HepG2 (cell line): ENCODE data around the gene PPP1R8. TPM values are rescaled to one million over a fixed set of nuclear protein-coding genes. Genes with fewer than 3 reads are reported as not detected.

Experiments used
- AFF4 ChIP-seq: sonication (generic); formaldehyde crosslinking; IDR thresholded peaks from 2 replicates; pipeline ENCODE4 v1.4.0; 2020; ENCODE audit warnings: missing genetic modification reagents
- AKAP8 ChIP-seq: sonication (generic); formaldehyde crosslinking; IDR thresholded peaks from 2 replicates; pipeline ENCODE4 v1.5.1; 2020; ENCODE audit warnings: mild to moderate bottlenecking, missing genetic modification reagents
- BCL3 ChIP-seq: sonication (generic); formaldehyde crosslinking; IDR thresholded peaks from 2 replicates; pipeline ENCODE4 v1.5.1; 2020; ENCODE audit warnings: mild to moderate bottlenecking, missing genetic modification reagents, moderate library complexity
- EHMT2 ChIP-seq: fragments of 200-600 bp; sonication (generic); IDR thresholded peaks from 2 replicates; pipeline ENCODE4 v1.7.0; 2017; ENCODE audit warnings: antibody characterized with exemption, low read depth, low read length, borderline replicate concordance
- KMT2A ChIP-seq: sonication (generic); formaldehyde crosslinking; IDR thresholded peaks from 2 replicates; pipeline ENCODE4 v1.4.0; 2020; ENCODE audit warnings: missing genetic modification reagents
- ONECUT2 ChIP-seq: sonication (generic); formaldehyde crosslinking; IDR thresholded peaks from 2 replicates; pipeline ENCODE4 v1.4.0; 2020; ENCODE audit warnings: missing genetic modification reagents
- PATZ1 ChIP-seq: sonication (generic); formaldehyde crosslinking; IDR thresholded peaks from 2 replicates; pipeline ENCODE4 v1.4.0; 2020; ENCODE audit warnings: missing genetic modification reagents
- TBP ChIP-seq: sonication (generic); formaldehyde crosslinking; IDR thresholded peaks from 2 replicates; pipeline ENCODE4 v1.5.0; 2020; ENCODE audit warnings: missing genetic modification reagents
- THAP11 ChIP-seq: IDR thresholded peaks from 2 replicates; pipeline ENCODE4 v1.6.1; 2016; ENCODE audit warnings: missing biosample characterization, missing genetic modification reagents
- ZBTB10 ChIP-seq: sonication (generic); formaldehyde crosslinking; IDR thresholded peaks from 2 replicates; pipeline ENCODE4 v1.4.0; 2020; ENCODE audit warnings: missing genetic modification reagents, borderline replicate concordance
- ZC3H4 ChIP-seq: sonication (generic); formaldehyde crosslinking; IDR thresholded peaks from 2 replicates; pipeline ENCODE4 v1.4.0; 2020; ENCODE audit warnings: missing genetic modification reagents, borderline replicate concordance
- ZFP82 ChIP-seq: sonication (generic); formaldehyde crosslinking; IDR thresholded peaks from 2 replicates; pipeline ENCODE4 v1.5.1; 2020; ENCODE audit warnings: mild to moderate bottlenecking, missing genetic modification reagents, borderline replicate concordance
- ZNF224 ChIP-seq: sonication (generic); formaldehyde crosslinking; IDR thresholded peaks from 2 replicates; pipeline ENCODE4 v1.5.0; 2020; ENCODE audit warnings: mild to moderate bottlenecking, missing genetic modification reagents
- ZNF441 ChIP-seq: sonication (generic); formaldehyde crosslinking; IDR thresholded peaks from 2 replicates; pipeline ENCODE4 v1.7.0; 2021; ENCODE audit warnings: missing genetic modification reagents, borderline replicate concordance
- ZNF530 ChIP-seq: sonication (generic); formaldehyde crosslinking; IDR thresholded peaks from 2 replicates; pipeline ENCODE4 v1.5.0; 2020; ENCODE audit warnings: low read depth, mild to moderate bottlenecking, missing genetic modification reagents
- ZNF547 ChIP-seq: sonication (generic); formaldehyde crosslinking; IDR thresholded peaks from 2 replicates; pipeline ENCODE4 v1.5.1; 2020; ENCODE audit warnings: mild to moderate bottlenecking, missing genetic modification reagents
- ZNF691 ChIP-seq: sonication (generic); formaldehyde crosslinking; IDR thresholded peaks from 2 replicates; pipeline ENCODE4 v1.4.0; 2020; ENCODE audit warnings: missing genetic modification reagents, low read depth, mild to moderate bottlenecking, borderline replicate concordance
- polyA plus RNA-seq, 8 experiments: library from polyadenylated mRNA; depleted of rRNA in 3 of 8; stranded (reverse) in 7 of 8; unstranded in 1 of 8; fragments of >200 nt; fragmentation: Illumina TruSeq in 4 of 8; extraction: Trizol in 4 of 8; gene quantifications; 2 replicates each; pipeline versions ENCODE4 v1.2.1 to v1.2.3, GENCODE V29; 2011 to 2016; ENCODE audit warnings: low read depth in 4 of 8, missing spikeins in 1 of 8, mixed read lengths in 1 of 8; ENCODE audit not compliant: insufficient read depth in 1 of 8
- total RNA-seq, 5 experiments: library from RNA; depleted of rRNA; stranded (reverse); fragments of >200 nt; fragmentation: Illumina TruSeq; extraction: Trizol; gene quantifications; 2 replicates each; pipeline ENCODE4 v1.2.3, GENCODE V29; 2016; ENCODE audit warnings: low read depth in 1 of 5

Gene PPP1R8
- total and polyA plus RNA-seq, 2 of the 13 experiments (the other 11 are each of a cell fraction or from before 2014, with no cell fraction given) = 38.3 to 62.2 TPM

GRCh38 chr1:27872059-27872801, 41.6 kb downstream of the PPP1R8 start, which contains the start of gene THEMIS2 (continued):
- peak; percentile 12; the same call in 1 of the 2 replicates for TF ChIP-seq PATZ1 (CRISPR knock-in tag)
- TF ChIP-seq ZNF530 (CRISPR knock-in tag) = no peak
- no peak for TF ChIP-seq KMT2A (CRISPR knock-in tag)
- TF ChIP-seq TBP (CRISPR knock-in tag) = no peak
- no peak for TF ChIP-seq AKAP8 (CRISPR knock-in tag)
- peak; percentile 75; the same call in 1 of the 2 replicates for TF ChIP-seq ZNF547
- peak; percentile 75; the same call in 1 of the 2 replicates for TF ChIP-seq BCL3 (CRISPR knock-in tag)
- no peak for TF ChIP-seq AFF4 (CRISPR knock-in tag)
- no peak for TF ChIP-seq ONECUT2 (CRISPR knock-in tag)
- no peak for TF ChIP-seq EHMT2
- no peak for TF ChIP-seq ZFP82
- TF ChIP-seq ZNF441 (CRISPR knock-in tag) = 0 out of 2 replicates have a peak, but pooled peaks have one; percentile 21
- TF ChIP-seq ZC3H4 (CRISPR knock-in tag) = no peak
- no peak for TF ChIP-seq ZNF224 (CRISPR knock-in tag)
- TF ChIP-seq ZBTB10 (CRISPR knock-in tag) = no peak
- no peak for TF ChIP-seq ZNF691 (CRISPR knock-in tag)
- TF ChIP-seq THAP11 = 0 out of 2 replicates have a peak, but pooled peaks have one; percentile 12
